Measurements from ENCODE around the gene SMG1.
A peak's percentile ranks its signal among the peaks of the same experiment; 100 is the strongest.

DNA sequence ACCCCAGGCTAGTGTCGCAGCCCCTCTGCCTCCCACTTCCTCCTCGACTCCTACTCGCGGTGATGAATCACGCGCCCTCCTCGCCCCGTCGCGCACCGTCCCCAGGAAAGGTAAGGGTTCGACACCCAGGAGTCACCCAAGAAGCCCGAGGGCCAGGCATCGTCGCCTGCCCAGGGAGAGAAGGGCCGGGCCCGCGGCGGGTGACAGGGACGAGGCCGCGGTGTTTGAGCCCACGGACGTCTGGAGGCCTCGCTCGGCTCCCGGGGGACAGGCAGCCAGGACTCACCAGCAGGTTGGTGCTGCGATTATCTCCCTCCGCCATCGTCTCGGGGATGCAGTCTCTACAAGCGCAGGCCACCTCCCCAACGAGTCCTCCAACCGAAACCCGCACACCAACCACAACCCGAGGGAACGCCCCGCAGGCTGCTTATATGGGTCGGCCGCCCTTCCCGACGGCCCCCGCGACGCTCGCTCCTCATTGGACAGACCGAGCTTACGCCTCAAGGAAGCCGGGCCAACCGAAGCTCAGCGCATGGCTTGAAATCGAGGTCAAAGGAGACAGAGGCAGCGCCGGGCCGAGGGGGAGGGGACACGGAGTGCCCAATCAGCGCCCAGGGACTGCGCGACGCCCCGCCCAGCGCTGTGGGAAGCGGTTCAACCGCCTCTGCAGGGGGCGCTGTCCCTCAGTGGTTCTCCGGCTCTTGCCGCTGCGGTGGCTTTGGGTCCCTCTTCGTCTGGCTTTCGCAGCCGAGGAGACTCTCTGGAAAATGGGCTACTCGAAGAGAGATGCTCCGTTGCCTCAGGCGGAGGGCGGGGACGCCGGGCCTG is 124.8 kb downstream of the SMG1 start, which contains the start of gene ARL6IP1:
- peak; percentile 87 to 98 (median 94) for TF ChIP-seq CTCF (IDR thresholded peaks at IDR 0.05)
- TF ChIP-seq POLR2A (IDR thresholded peaks at IDR 0.05), result peak; percentile 61 to 100 (median 99)
